Stomach (tissue), 4 donors: ENCODE measurements around the gene KYNU.

ENCODE experiments used
- CTCF ChIP-seq, 7 experiments: fragments of 450-650 bp in 4 of 7; fragments of 200-600 bp in 3 of 7; sonication (generic) in 3 of 7; IDR thresholded peaks; one replicate each; pipeline ENCODE4 v1.5.1; 2016 to 2019; ENCODE audit warnings: antibody characterized with exemption in 7 of 7, control low read depth in 2 of 7, mild to moderate bottlenecking in 1 of 7
- EP300 ChIP-seq: sonication (generic); formaldehyde crosslinking; IDR thresholded peaks from one replicate; pipeline ENCODE4 v1.6.1; 2017; ENCODE audit warnings: antibody characterized with exemption
- POLR2AphosphoS5 ChIP-seq, 3 donors: sonication (generic); formaldehyde crosslinking; IDR thresholded peaks; one replicate each; pipeline ENCODE4 v1.6.1; 2016; ENCODE audit warnings: antibody characterized with exemption in 3 of 3

GRCh38 chr2:142992840-142993239, 115.4 kb downstream of the KYNU start:
- TF ChIP-seq CTCF (IDR thresholded peaks at IDR 0.05) (no peak), POLR2AphosphoS5 (IDR thresholded peaks at IDR 0.05) (no peak), EP300 (no peak)
